Stimulated activated CD4-positive, alpha-beta T cell treated with anti-CD3 and anti-CD28 coated beads, Interleukin-15, amount 100 ng/mL, for 24 hours (primary cell): ENCODE data around the gene NFKBIL1.

Experiments used
- DNase-seq: peaks from one replicate; pipeline ENCODE4 v3.0.0-alpha.2; 2020

The NFKBIL1 gene

GRCh38 chr6:31535538-31536324 is 11.7 kb upstream of the NFKBIL1 start:
- no peak for DNase-seq

- DNase-seq = no peak
Measured at GRCh38 chr6:31538805-31539400, 8.5 kb upstream of the NFKBIL1 start.

GRCh38 chr6:31540640-31541039 is 6.8 kb upstream of the NFKBIL1 start:
- DNase-seq = no peak

GRCh38 chr6:31541059-31541657 is 6.2 kb upstream of the NFKBIL1 start:
- DNase-seq = peak; percentile 78

- peak; percentile 94 for DNase-seq
Measured at GRCh38 chr6:31541658-31542521, 5.5 kb upstream of the NFKBIL1 start, which contains the start of gene DDX39B. Gene DDX39B (minus strand): TSS chr6:31542003. CDS start chr6:31540532, 1,471 bp downstream.

- DNase-seq = no peak
Measured at GRCh38 chr6:31543639-31544038, 3.8 kb upstream of the NFKBIL1 start.

GRCh38 chr6:31544676-31545075 is 2.7 kb upstream of the NFKBIL1 start:
- no peak for DNase-seq

- no peak for DNase-seq
Measured at GRCh38 chr6:31545291-31545690, 2.1 kb upstream of the NFKBIL1 start.

GRCh38 chr6:31546339-31546957 is 960 bp upstream of the NFKBIL1 start, which contains the start of gene ATP6V1G2:
Gene ATP6V1G2 (minus strand): TSS chr6:31546608. CDS start chr6:31546559, 49 bp downstream.
- DNase-seq = peak; percentile 94

- DNase-seq = no peak
Measured at GRCh38 chr6:31547727-31548543, 527 bp downstream of the NFKBIL1 start.

- DNase-seq = no peak
Measured at GRCh38 chr6:31548544-31548873, 1.1 kb downstream of the NFKBIL1 start.

GRCh38 chr6:31551371-31551770 is 4.0 kb downstream of the NFKBIL1 start:
- DNase-seq = peak; percentile 74

GRCh38 chr6:31556307-31556706 is 8.9 kb downstream of the NFKBIL1 start:
- no peak for DNase-seq

GRCh38 chr6:31557443-31558317 is 10.3 kb downstream of the NFKBIL1 start:
- DNase-seq = no peak

- no peak for DNase-seq
Measured at GRCh38 chr6:31558318-31558625, 10.9 kb downstream of the NFKBIL1 start.

GRCh38 chr6:31558631-31559500 is 11.5 kb downstream of the NFKBIL1 start:
- peak; percentile 87 for DNase-seq

- DNase-seq = no peak
Measured at GRCh38 chr6:31559606-31559957, 12.2 kb downstream of the NFKBIL1 start.

GRCh38 chr6:31559958-31560696 is 12.7 kb downstream of the NFKBIL1 start:
- peak; percentile 74 for DNase-seq

- DNase-seq = no peak
Measured at GRCh38 chr6:31560697-31561058, 13.3 kb downstream of the NFKBIL1 start.
